ENCODE data around the gene GSTP1.

GSTP1 gene

DNA sequence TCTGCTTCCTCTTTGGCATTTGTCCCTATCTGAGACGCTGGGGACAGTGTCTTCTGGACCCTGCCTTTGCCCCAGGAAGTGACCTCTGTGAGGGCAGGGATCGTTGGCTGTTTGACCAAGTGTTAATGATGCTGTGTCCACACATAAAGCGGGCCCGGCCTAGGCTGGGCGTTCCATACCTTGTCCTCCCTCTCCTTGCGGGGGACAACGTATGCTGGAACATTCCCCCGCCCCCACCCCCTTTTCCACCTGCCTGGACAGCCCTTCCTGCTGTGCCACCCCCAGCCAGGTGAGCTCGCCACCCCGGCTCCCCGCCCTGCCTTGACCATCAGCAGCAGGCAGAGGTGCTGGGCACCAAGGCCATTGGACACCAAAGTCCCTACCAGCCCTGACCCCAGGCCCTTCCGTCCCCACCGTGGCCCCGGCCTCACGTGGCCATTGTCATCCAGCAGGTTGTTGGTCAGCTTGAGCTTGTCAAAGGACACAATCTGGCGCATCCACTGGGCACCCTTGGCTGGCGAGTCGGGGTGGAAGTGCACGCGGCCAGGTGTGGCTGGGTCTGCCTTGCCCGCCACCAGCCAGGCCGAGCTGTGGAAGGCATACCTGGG, 50.2 kb downstream of the GSTP1 start:
- no peak for TF ChIP-seq JUND (IDR thresholded peaks at IDR 0.05; ENCODE audit: low read depth)
- in situ Hi-C loops (cut with HindIII; ENCODE audit: low pct_unique_long_range_greater_than_20kb, low sequenced_read_pairs), result no loop called here
- DNase-seq (ENCODE audit: low read depth in 1 of 2, low spot score in 1 of 2), result no peak

DNA sequence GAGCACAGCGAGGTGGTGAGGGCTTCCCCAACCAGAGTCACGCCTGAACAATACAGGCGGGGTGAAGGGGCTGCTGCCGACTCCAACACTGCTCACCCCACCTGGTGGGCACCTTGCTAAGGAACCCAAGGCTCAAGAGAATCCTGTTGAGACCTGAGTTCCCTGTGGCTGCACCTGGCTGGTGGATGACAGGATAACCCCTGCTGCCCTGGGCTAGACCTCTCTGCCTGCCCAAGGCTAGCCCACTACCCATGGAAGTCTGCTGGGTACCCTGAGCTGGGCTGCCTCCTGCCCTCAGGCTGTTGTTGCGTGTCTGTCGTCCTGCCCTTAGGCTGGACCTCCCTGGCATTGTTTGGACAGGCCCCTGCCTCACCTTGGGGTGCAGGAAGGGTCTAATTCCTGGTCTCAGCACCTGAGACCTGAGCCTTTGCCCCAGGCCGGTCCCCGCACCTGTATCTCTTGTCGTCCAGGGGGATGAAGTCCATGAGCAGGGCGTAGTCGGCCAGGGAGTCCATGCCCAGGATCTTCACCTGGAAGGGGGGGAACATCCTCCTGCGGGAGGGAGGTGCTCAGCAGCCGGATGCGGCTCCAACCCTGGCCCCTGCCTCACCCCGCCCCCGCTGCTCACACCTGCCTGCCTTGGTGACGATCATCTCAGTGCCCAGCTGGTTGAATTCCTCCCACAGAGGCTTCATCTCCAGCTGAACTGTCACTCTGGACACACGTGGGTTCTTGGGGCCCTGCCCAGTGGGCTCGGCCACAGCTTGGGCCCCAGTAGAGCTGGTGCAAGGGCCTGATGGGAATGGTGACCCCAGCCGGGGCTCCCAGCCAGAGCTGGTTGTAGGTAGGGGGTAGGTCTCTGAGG, 51.0 kb downstream of the GSTP1 start:
- in situ Hi-C loops (cut with HindIII; ENCODE audit: low pct_unique_long_range_greater_than_20kb, low sequenced_read_pairs), result no loop called here
- DNase-seq (ENCODE audit: low read depth in 1 of 2, low spot score in 1 of 2), result no peak

DNA sequence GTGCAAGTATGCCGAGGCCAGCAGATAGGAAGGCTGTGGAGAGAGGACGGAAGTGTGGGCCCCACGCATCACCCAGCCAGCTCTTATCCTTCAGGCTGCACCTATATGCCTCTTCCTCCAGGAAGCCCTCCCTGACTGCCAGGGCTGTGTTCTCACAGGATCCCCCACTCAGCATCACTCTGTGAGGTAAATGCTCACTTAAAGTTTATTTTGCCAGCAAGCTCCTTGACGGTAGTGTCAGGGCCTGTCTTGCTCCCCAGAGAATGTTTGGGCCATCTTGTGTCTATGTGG, 51.6 kb downstream of the GSTP1 start:
- no peak for TF ChIP-seq JUND (IDR thresholded peaks at IDR 0.05; ENCODE audit: low read depth)
- in situ Hi-C loops (cut with HindIII; ENCODE audit: low pct_unique_long_range_greater_than_20kb, low sequenced_read_pairs), result no loop called here

More for the DNA sequence above, 51.0 kb downstream of the GSTP1 start:
- no peak for TF ChIP-seq JUND (IDR thresholded peaks at IDR 0.05; ENCODE audit: low read depth)

More for the DNA sequence above, 51.6 kb downstream of the GSTP1 start:
- DNase-seq (ENCODE audit: low read depth in 1 of 2, low spot score in 1 of 2), result no peak
